K562 (cell line): Measurements from ENCODE around the gene AMOTL1. TPM values are rescaled to one million over a fixed set of nuclear protein-coding genes. Genes with fewer than 3 reads are reported as not detected.

ENCODE experiments used
- ATAC-seq: fragments of 200-7000 bp; cut with Tn5 transposase; 3 replicates; pipeline ENCODE4 v1.9.1; 2020; ENCODE audit warnings: moderate library complexity
- BruUV-seq: library from RNA; stranded (reverse); fragments of 400-500 nt; replicated peaks from 2 replicates; lab custom pipeline; 2021; lab: Mats Ljungman, UMichigan
- CTCF ChIA-PET: fragments of 300-600 bp; formaldehyde crosslinking; extraction: SDS; loops from one replicate; lab custom pipeline; 2021; ENCODE audit warnings: low intra/inter-chr PET ratio; lab: Yijun Ruan, JAX
- POLR2A ChIA-PET: fragments of 300-600, 350-650 bp; sonication (Branson Sonifier 250); formaldehyde crosslinking; extraction: SDS; loops from one replicate; lab custom pipeline; 2021; ENCODE audit warnings: antibody characterized with exemption, inconsistent platforms; lab: Yijun Ruan, JAX
- DNase-seq, 4 experiments: peaks; one replicate each; pipeline versions ENCODE4 v3.0.0 to v3.0.0-alpha.2; 2011 to 2018; ENCODE audit warnings: low spot score in 3 of 4, mixed read lengths in 3 of 4; ENCODE audit errors: extremely low read depth in 1 of 4
- FAIRE-seq: peaks from 2 replicates; lab custom pipeline; 2011; peaks lifted over from hg19 to GRCh38; lab: Jason Lieb, UNC
- H2AFZ ChIP-seq: 2 replicates; pipeline ENCODE4 v1.6.0; 2011; ENCODE audit warnings: low read depth, low read length, control low read depth, inconsistent platforms
- H3K27ac ChIP-seq: fragments of 200-600 bp; 3 replicates; pipeline ENCODE4 v1.8.0; 2011; ENCODE audit warnings: low read depth, mild to moderate bottlenecking, control low read depth, inconsistent platforms, low read length, moderate library complexity, mixed read lengths; ENCODE audit errors: extremely low read depth
- H3K27me3 ChIP-seq, 2 experiments: fragments of 300-600 bp in 1 of 2; 2 replicates in 1 of 2; 3 replicates in 1 of 2; pipeline versions ENCODE4 v1.6.0 to v1.8.0; 2011; ENCODE audit warnings: inconsistent platforms in 2 of 2, low read length in 2 of 2, mild to moderate bottlenecking in 1 of 2, mixed read lengths in 1 of 2, moderate library complexity in 1 of 2; ENCODE audit not compliant: control insufficient read depth in 2 of 2, insufficient read depth in 2 of 2
- H3K36me3 ChIP-seq: fragments of 300-600 bp; 3 replicates; pipeline ENCODE4 v1.8.0; 2011; ENCODE audit warnings: mild to moderate bottlenecking, low read length, inconsistent platforms; ENCODE audit not compliant: control insufficient read depth, insufficient read depth
- H3K4me1 ChIP-seq, 2 experiments: fragments of 200-600 bp in 1 of 2; replicated peaks in 1 of 2; 2 replicates in 1 of 2; 3 replicates in 1 of 2; pipeline versions ENCODE4 v1.5.1 to v1.8.0; 2011; ENCODE audit warnings: inconsistent platforms in 2 of 2, low read length in 2 of 2, mild to moderate bottlenecking in 1 of 2, mixed read lengths in 1 of 2, moderate library complexity in 1 of 2; ENCODE audit not compliant: control insufficient read depth in 2 of 2, insufficient read depth in 2 of 2
- H3K4me2 ChIP-seq: 2 replicates; pipeline ENCODE4 v1.6.1; 2011; ENCODE audit warnings: low read length, control low read depth, inconsistent platforms, mixed read lengths; ENCODE audit not compliant: insufficient read depth
- H3K4me3 ChIP-seq: fragments of 200-600 bp; sonication (generic), shearing (Covaris generic); 2 replicates; pipeline ENCODE4 v1.5.1; 2016; ENCODE audit warnings: control low read depth, inconsistent platforms
- H3K79me2 ChIP-seq: fragments of 200-600 bp; 3 replicates; pipeline ENCODE4 v1.8.0; 2011; ENCODE audit warnings: low read length, inconsistent platforms; ENCODE audit not compliant: control insufficient read depth, insufficient read depth
- H3K9ac ChIP-seq, 2 experiments: 2 replicates each; pipeline versions ENCODE4 v1.6.0 to v1.6.1; 2011; ENCODE audit warnings: low read depth in 2 of 2, low read length in 2 of 2, control low read depth in 1 of 2, inconsistent platforms in 1 of 2, mild to moderate bottlenecking in 1 of 2, mixed read lengths in 1 of 2; ENCODE audit not compliant: insufficient read depth in 1 of 2
- H3K9me1 ChIP-seq: one replicate; pipeline ENCODE4 v1.6.0; 2011; ENCODE audit warnings: inconsistent platforms, mild to moderate bottlenecking, low read length, moderate library complexity; ENCODE audit not compliant: control insufficient read depth, insufficient read depth
- H3K9me3 ChIP-seq: replicated peaks from 2 replicates; pipeline ENCODE4 v1.5.1; 2011; ENCODE audit warnings: low read depth, low read length, inconsistent platforms; ENCODE audit not compliant: control insufficient read depth, insufficient read depth
- H4K20me1 ChIP-seq: replicated peaks from 2 replicates; pipeline ENCODE4 v1.6.1; 2011; ENCODE audit warnings: low read length, inconsistent platforms, mixed read lengths; ENCODE audit not compliant: control insufficient read depth, insufficient read depth
- E2F3 ChIP-seq: fragments of 250-450 bp; sonication (Bioruptor Pico); IDR thresholded peaks from 2 replicates; pipeline ENCODE4 v1.4.0; 2020; ENCODE audit warnings: mild to moderate bottlenecking
- GABPA ChIP-seq: fragments of 200-800 bp; sonication (Bioruptor generic); conservative IDR thresholded peaks from 2 replicates; pipeline ENCODE4 v1.6.1; 2016; ENCODE audit warnings: low read depth, missing genetic modification characterization, missing compliant biosample characterization
- TSHZ1 ChIP-seq: fragments of 250-450 bp; sonication (Bioruptor Pico); IDR thresholded peaks from 2 replicates; pipeline ENCODE4 v1.4.0; 2020; ENCODE audit warnings: mild to moderate bottlenecking, moderate library complexity
- ZEB2 ChIP-seq: fragments of 450-650 bp; IDR thresholded peaks from 2 replicates; pipeline ENCODE4 v1.6.1; 2016
- ZNF121 ChIP-seq: sonication (generic); formaldehyde crosslinking; conservative IDR thresholded peaks from 2 replicates; pipeline ENCODE4 v1.8.0; 2022; ENCODE audit warnings: missing genetic modification reagents
- ZNF282 ChIP-seq: sonication (generic); formaldehyde crosslinking; IDR thresholded peaks from 2 replicates; pipeline ENCODE4 v1.8.1; 2023; ENCODE audit warnings: missing genetic modification reagents
- WGBS: fragments of 100-300 bp; shearing (Covaris generic); methylation state at CpG from one replicate; pipeline ENCODE4 v1.1.6; 2016; ENCODE audit warnings: low coverage, mixed read lengths; ENCODE audit not compliant: insufficient coverage; ENCODE audit errors: missing lambda C conversion rate; 5-methylcytosine and 5-hydroxymethylcytosine counted together
- in situ Hi-C: fragments of 300-500 bp; cut with MboI; formaldehyde crosslinking; loops from 4 replicates; pipeline ENCODE4 v1.15.0; 2018; ENCODE audit warnings: inconsistent platforms, mixed read lengths
- intact Hi-C: fragments of 100-400 bp; cut with micrococcal nuclease; formaldehyde crosslinking; loops from 2 replicates; pipeline ENCODE4 v1.14.2; 2022
- polyA plus RNA-seq, 8 experiments: library from polyadenylated mRNA; depleted of rRNA in 4 of 8; stranded (reverse) in 5 of 8; unstranded in 3 of 8; fragments of >200 nt; fragmentation: Nextera tagmentation in 2 of 8; fragmentation: Illumina TruSeq in 1 of 8; extraction: Ambion mirVana in 2 of 8; extraction: Trizol in 1 of 8; gene quantifications; 2 replicates each; pipeline versions ENCODE4 v1.2.1 to v1.2.3, GENCODE V29; 2011 to 2014; ENCODE audit warnings: inconsistent platforms in 1 of 8, missing spikeins in 1 of 8
- total RNA-seq, 7 experiments: library from RNA; depleted of rRNA in 6 of 7; stranded (reverse); fragments of >200 nt in 6 of 7; fragmentation: Illumina TruSeq in 2 of 7; extraction: Trizol in 2 of 7; gene quantifications; 2 replicates each; pipeline versions ENCODE4 v1.2.1 to v1.2.3, GENCODE V29; 2011 to 2021; ENCODE audit warnings: low replicate concordance in 1 of 7

The AMOTL1 gene
- total and polyA plus RNA-seq, 9 of the 15 experiments (the other 6 are each of a cell fraction or from before 2014, with no cell fraction given), result 4.0 to 35.4 (median 14.0) TPM

- 63% methylated on average over 1 of the region's 1 CpG for WGBS
- no TSS peak for BruUV-seq
- FAIRE-seq, result no peak
Observed at GRCh38 chr11:94781837-94782236, 13.7 kb downstream of the AMOTL1 start.

More at GRCh38 chr11:94781837-94782236, 13.7 kb downstream of the AMOTL1 start:
- Histone ChIP-seq H2AFZ (no peak overlapping the region), H3K9ac (no peak overlapping the region), H3K4me1 (peaks cover 0 to 12% of the 10 kb centered on the region in 2 experiments; a peak in 3 of 5 replicates), H3K79me2 (peaks cover 95% of the 10 kb centered on the region), H3K36me3 (no peaks in the 10 kb centered on the region), H3K4me3 (no peak overlapping the region), H3K27ac (no peak overlapping the region), H3K9me3 (no peaks in the 10 kb centered on the region), H4K20me1 (no peaks in the 10 kb centered on the region), H3K4me2 (no peak overlapping the region), H3K9me1 (no peaks in the 10 kb centered on the region), H3K27me3 (no peaks in the 10 kb centered on the region)
- TF ChIP-seq TSHZ1 (no peak), E2F3 (CRISPR knock-in tag) (no peak), ZEB2 (no peak), GABPA (tag) (0 out of 2 replicates have a peak, but pooled peaks have one; percentile 24), ZNF121 (CRISPR knock-in tag) (no peak), ZNF282 (CRISPR knock-in tag) (no peak)
- POLR2A ChIA-PET, result no interaction called here
- DNase-seq, result no peak
- in situ Hi-C loops, result no loop called here
- intact Hi-C loops, result no loop called here
- CTCF ChIA-PET, result no interaction called here
- no peak for ATAC-seq
